Ascending aorta (tissue), 2 donors: ENCODE data around the gene NAP1L5. TPM values are rescaled to one million over a fixed set of nuclear protein-coding genes. Genes with fewer than 3 reads are reported as not detected.

ENCODE experiments used
- DNase-seq, 2 donors: peaks; one replicate each; pipeline ENCODE4 v3.0.0-alpha.2; 2019; ENCODE audit warnings: low spot score in 2 of 2
- H3K27ac ChIP-seq, 2 donors: fragments of 200-600 bp; sonication (generic); one replicate each; pipeline ENCODE4 v1.5.1; 2016 to 2017; ENCODE audit warnings: mild to moderate bottlenecking in 1 of 2
- H3K27me3 ChIP-seq: fragments of 200-600 bp; sonication (generic); one replicate; pipeline ENCODE4 v1.5.1; 2017
- H3K36me3 ChIP-seq, 2 donors: fragments of 200-600 bp; sonication (generic); one replicate each; pipeline ENCODE4 v1.5.1; 2016
- H3K4me1 ChIP-seq, 2 donors: fragments of 200-600 bp; sonication (generic); one replicate each; pipeline ENCODE4 v1.5.1; 2016 to 2017; ENCODE audit warnings: mild to moderate bottlenecking in 1 of 2
- H3K4me3 ChIP-seq, 2 donors: fragments of 200-600 bp; sonication (generic); one replicate each; pipeline ENCODE4 v1.5.1; 2016 to 2017; ENCODE audit warnings: mild to moderate bottlenecking in 1 of 2
- H3K9me3 ChIP-seq, 2 donors: fragments of 200-600 bp; sonication (generic); one replicate each; pipeline ENCODE4 v1.5.1; 2016
- CTCF ChIP-seq, 3 experiments: fragments of 200-600 bp in 2 of 3; fragments of 450-650 bp in 1 of 3; sonication (generic) in 2 of 3; IDR thresholded peaks; one replicate each; pipeline ENCODE4 v1.5.1; 2016 to 2019; ENCODE audit warnings: antibody characterized with exemption in 3 of 3, mild to moderate bottlenecking in 1 of 3, moderate library complexity in 1 of 3
- intact Hi-C: fragments of 100-400 bp; cut with DNase I; formaldehyde crosslinking; loops from one replicate; pipeline ENCODE4 v1.15.1; 2023
- total RNA-seq: library from RNA; depleted of rRNA; stranded (reverse); fragments of >200 nt; gene quantifications from one replicate; pipeline ENCODE4 v1.1.0, GENCODE V29; 2016

NAP1L5 gene
- 9.6 TPM for total RNA-seq

- Histone ChIP-seq H3K27ac (peak within 1 kb of the TSS; percentile 54 to 83), H3K27me3 (no peaks in the 10 kb centered on the region), H3K4me1 (no peaks in the 10 kb centered on the region), H3K9me3 (no peaks in the 10 kb centered on the region), H3K4me3 (peak within 1 kb of the TSS; percentile 64 to 68), H3K36me3 (peaks cover 2 to 4% of the 10 kb centered on the region in 2 donors)
- peak in 1 of 2 donors; percentile 86 for DNase-seq
- TF ChIP-seq CTCF (IDR thresholded peaks at IDR 0.05), result no peak
- intact Hi-C loops, result no loop called here
Observed at GRCh38 chr4:88697588-88698329, at the start of gene NAP1L5. Gene NAP1L5, minus strand, starts transcription at chr4:88697829. Its CDS starts 75 bp downstream, at chr4:88697754.

GRCh38 chr4:88747351-88747750 lies 49.7 kb upstream of the NAP1L5 start:
- no peak overlapping the region for H3K4me3 ChIP-seq
- peaks cover 35 to 41% of the 10 kb centered on the region in 2 donors for H3K36me3 ChIP-seq
- no peaks in the 10 kb centered on the region for H3K27me3 ChIP-seq
- no peak for DNase-seq
- intact Hi-C loops, result no loop called here
- no peak overlapping the region for H3K27ac ChIP-seq
- peaks cover 8 to 17% of the 10 kb centered on the region in 2 donors for H3K4me1 ChIP-seq
- TF ChIP-seq CTCF (IDR thresholded peaks at IDR 0.05), result no peak
- no peaks in the 10 kb centered on the region for H3K9me3 ChIP-seq

GRCh38 chr4:88746206-88746605 lies 48.6 kb upstream of the NAP1L5 start:
- intact Hi-C loops, result no loop called here
- no peak for TF ChIP-seq CTCF (IDR thresholded peaks at IDR 0.05)

GRCh38 chr4:88745581-88746163 lies 48.0 kb upstream of the NAP1L5 start:
- intact Hi-C loops, result no loop called here
- H3K4me1 ChIP-seq, result peaks cover 8 to 15% of the 10 kb centered on the region in 2 donors
- no peak for TF ChIP-seq CTCF (IDR thresholded peaks at IDR 0.05)
- H3K27me3 ChIP-seq, result no peaks in the 10 kb centered on the region
- H3K9me3 ChIP-seq, result no peaks in the 10 kb centered on the region
- H3K27ac ChIP-seq, result peak overlapping the region; percentile 4 to 60
- no peak for DNase-seq
- H3K36me3 ChIP-seq, result peaks cover 35 to 41% of the 10 kb centered on the region in 2 donors
- H3K4me3 ChIP-seq, result no peak overlapping the region

More at GRCh38 chr4:88746206-88746605, 48.6 kb upstream of the NAP1L5 start:
- Histone ChIP-seq H3K36me3 (peaks cover 35 to 41% of the 10 kb centered on the region in 2 donors), H3K9me3 (no peaks in the 10 kb centered on the region), H3K27ac (peak overlapping the region; percentile 20 to 60), H3K4me1 (peaks cover 8 to 15% of the 10 kb centered on the region in 2 donors), H3K27me3 (no peaks in the 10 kb centered on the region), H3K4me3 (no peak overlapping the region)
- DNase-seq, result no peak

GRCh38 chr4:88745175-88745574 lies 47.5 kb upstream of the NAP1L5 start:
- peaks cover 8 to 15% of the 10 kb centered on the region in 2 donors for H3K4me1 ChIP-seq
- H3K4me3 ChIP-seq, result no peak overlapping the region
- H3K36me3 ChIP-seq, result peaks cover 30 to 37% of the 10 kb centered on the region in 2 donors
- H3K27ac ChIP-seq, result peak overlapping the region; percentile 4 to 60
- DNase-seq, result no peak
- no peaks in the 10 kb centered on the region for H3K27me3 ChIP-seq
- intact Hi-C loops, result no loop called here
- no peak for TF ChIP-seq CTCF (IDR thresholded peaks at IDR 0.05)
- H3K9me3 ChIP-seq, result no peaks in the 10 kb centered on the region
